Cardiac fibroblast (primary cell): Measurements from ENCODE around the gene AP3B1.

Experiments
- DNase-seq, 2 donors: peaks; one replicate each; pipeline versions ENCODE4 v3.0.0 to v3.0.0-alpha.2; 2010; ENCODE audit warnings: low read depth in 2 of 2
- H3K4me3 ChIP-seq, 2 donors: replicated peaks in 1 of 2; 1 replicate in 1 of 2; 2 replicates in 1 of 2; pipeline ENCODE4 v1.5.1; 2011; ENCODE audit warnings: low read depth in 2 of 2, low read length in 2 of 2, mild to moderate bottlenecking in 2 of 2, moderate library complexity in 1 of 2
- CTCF ChIP-seq: IDR thresholded peaks from one replicate; pipeline ENCODE4 v1.5.1; 2011; ENCODE audit warnings: low read depth, mild to moderate bottlenecking, low read length, inconsistent platforms

The AP3B1 gene

DNA sequence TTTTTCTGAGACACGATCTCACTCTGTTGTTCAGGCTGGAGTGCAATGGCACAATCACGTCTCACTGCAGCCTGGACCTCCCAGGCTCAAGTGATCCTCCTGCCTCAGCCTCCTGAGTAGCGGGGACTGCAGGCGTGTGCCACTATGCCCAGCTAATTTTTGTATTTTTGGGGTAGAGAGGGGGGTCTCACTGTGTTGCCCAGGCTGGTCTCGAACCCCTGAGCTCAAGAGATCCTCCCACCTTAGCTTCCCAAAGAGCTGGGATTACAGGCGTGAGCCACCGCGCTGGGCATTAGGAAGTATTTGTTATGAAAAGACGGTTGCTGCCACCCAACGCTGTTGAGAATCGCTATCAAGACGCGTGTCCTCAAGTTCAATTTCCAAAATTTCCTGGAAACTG lies 337.4 kb downstream of the AP3B1 start:
- TF ChIP-seq CTCF = no peak
- DNase-seq = no peak
- H3K4me3 ChIP-seq = no peak overlapping the region

DNA sequence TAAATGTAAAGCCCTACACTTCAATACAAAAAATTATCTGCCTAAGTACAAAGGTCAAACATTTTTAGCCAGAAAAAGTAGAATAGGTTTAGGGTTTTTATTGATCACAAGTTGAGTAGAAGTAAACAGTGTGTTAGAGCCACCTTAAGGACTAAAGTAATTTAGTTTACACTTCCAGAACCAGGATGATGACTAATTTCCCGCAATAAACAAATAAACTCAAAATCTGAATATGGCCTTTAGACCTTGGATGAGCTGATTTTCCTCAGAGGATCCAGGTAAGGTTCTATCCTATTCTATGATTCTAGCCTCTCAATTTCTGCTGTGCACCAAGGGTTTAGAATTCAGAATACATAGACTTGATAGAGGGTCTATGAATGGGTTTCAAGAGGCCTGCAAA lies 338.9 kb downstream of the AP3B1 start:
- TF ChIP-seq CTCF = no peak
- H3K4me3 ChIP-seq = no peak overlapping the region
- DNase-seq = no peak

DNA sequence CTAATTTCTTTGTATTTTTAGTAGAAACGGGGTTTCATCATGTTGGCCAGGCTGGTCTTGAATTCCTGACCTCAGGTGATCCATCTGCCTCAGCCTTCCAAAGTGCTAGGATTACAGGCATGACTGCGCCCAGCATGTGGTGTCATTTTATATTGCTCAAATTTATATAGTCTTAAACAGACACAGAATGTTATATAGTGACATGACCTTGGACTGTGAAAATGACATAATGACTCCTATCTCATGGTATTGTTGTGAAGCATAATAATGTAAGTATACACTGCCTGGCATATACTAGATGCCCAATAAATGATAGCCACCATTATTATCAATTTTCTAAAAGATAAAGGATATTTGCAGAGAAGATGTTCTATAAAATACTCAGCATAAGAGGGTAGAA lies 341.1 kb downstream of the AP3B1 start:
- DNase-seq = no peak
- TF ChIP-seq CTCF = no peak
- no peak overlapping the region for H3K4me3 ChIP-seq

DNA sequence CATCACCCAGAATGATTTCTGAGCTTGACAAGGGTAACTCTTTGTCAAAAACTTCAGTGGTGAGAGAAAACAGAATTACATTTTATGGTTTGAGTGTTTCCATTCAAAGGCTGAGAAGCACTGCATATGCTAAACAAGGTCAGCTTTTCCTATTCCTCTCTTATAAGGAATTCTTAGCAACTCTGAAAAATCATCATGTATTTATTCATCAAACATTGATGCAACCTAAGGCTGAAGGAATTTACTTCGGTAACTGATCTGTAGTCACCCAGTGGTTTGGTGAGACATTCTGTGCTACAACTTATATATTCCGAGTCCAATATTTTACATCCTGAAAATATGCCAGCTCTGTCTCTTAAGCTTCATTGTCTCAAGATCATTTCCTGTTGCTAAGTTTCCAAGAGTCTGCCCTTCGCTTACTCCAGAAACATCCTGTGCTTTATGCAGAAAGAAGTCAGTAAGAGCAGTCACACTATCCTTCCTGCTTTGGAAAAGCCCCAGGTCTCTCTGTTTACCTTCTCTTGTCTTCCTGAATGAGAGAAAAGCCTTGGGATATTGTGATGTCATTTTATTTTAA lies 341.8 kb downstream of the AP3B1 start:
- H3K4me3 ChIP-seq = no peak overlapping the region
- peak; percentile 59 to 63 for DNase-seq
- no peak for TF ChIP-seq CTCF
